Measurements from ENCODE around the gene TBC1D5.
"Not testable (repeated sequence)": the region's sequence is repeated elsewhere in the genome, so short reads cannot be mapped to it uniquely, and the experiment has no call there.

Gene TBC1D5

DNA sequence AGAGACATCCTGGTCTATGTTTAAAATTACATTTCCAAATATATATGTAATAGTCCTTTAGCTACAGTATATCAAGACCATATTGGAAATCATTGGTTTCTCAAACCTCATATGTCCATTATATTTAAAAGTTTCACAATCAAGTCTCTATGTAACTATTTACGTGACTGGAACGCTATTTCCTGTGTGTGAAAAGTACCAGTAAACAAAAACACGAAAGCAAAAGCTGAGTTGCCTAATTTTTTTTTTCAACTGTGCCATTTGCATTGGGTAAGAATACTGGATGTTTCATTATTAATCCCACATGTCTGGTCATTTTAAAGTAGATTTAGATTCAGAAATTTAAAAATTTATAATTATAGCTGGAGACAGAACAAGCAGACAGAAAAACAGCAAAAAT lies 381.4 kb downstream of the TBC1D5 start:
- H3K4me1 ChIP-seq (ENCODE audit: control insufficient read depth, insufficient read depth, low read length) = no peaks in the 10 kb centered on the region

DNA sequence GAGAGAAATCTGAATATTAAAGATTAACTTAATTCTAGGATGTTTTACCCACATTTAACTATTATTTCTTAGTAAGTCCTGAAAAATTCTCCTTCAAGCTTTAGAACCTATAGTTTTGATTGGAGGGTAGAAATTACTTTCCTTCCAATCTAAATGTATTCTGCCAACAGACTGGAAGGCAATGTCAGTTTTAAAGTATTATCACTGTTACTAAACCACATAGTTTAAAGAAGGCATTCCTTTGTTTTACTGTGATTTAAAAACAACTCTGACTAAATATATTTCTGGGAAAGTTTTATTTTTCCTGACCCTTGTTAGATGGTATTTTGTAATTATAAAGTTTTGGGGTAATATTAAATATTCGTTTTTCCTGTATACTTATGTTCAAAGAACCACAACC lies 382.5 kb downstream of the TBC1D5 start:
- Histone ChIP-seq H3K4me3 (ENCODE audit: low read length) (no peak overlapping the region), H3K27ac (ENCODE audit: low read length) (no peak overlapping the region), H3K27me3 (ENCODE audit: control insufficient read depth, insufficient read depth, low read length) (no peaks in the 10 kb centered on the region), H3K4me1 (ENCODE audit: control insufficient read depth, insufficient read depth, low read length) (no peaks in the 10 kb centered on the region), H3K36me3 (ENCODE audit: control insufficient read depth, insufficient read depth, low read length) (no peaks in the 10 kb centered on the region), H3K9me3 (ENCODE audit: control insufficient read depth, insufficient read depth, low read length) (no peaks in the 10 kb centered on the region)
- WGBS (ENCODE audit: insufficient coverage, insufficient read length) = no CpG with 5 or more reads among the region's 1 CpG
- no peak for DNase-seq (ENCODE audit: low read depth, low spot score)

More for the DNA sequence above, 381.4 kb downstream of the TBC1D5 start:
- Histone ChIP-seq H3K27me3 (ENCODE audit: control insufficient read depth, insufficient read depth, low read length) (no peaks in the 10 kb centered on the region), H3K9me3 (ENCODE audit: control insufficient read depth, insufficient read depth, low read length) (no peaks in the 10 kb centered on the region), H3K4me3 (ENCODE audit: low read length) (no peak overlapping the region), H3K36me3 (ENCODE audit: control insufficient read depth, insufficient read depth, low read length) (no peaks in the 10 kb centered on the region), H3K27ac (ENCODE audit: low read length) (no peak overlapping the region)
- WGBS (ENCODE audit: insufficient coverage, insufficient read length) = no CpG with 5 or more reads among the region's 3 CpGs
- no peak for DNase-seq (ENCODE audit: low read depth, low spot score)

DNA sequence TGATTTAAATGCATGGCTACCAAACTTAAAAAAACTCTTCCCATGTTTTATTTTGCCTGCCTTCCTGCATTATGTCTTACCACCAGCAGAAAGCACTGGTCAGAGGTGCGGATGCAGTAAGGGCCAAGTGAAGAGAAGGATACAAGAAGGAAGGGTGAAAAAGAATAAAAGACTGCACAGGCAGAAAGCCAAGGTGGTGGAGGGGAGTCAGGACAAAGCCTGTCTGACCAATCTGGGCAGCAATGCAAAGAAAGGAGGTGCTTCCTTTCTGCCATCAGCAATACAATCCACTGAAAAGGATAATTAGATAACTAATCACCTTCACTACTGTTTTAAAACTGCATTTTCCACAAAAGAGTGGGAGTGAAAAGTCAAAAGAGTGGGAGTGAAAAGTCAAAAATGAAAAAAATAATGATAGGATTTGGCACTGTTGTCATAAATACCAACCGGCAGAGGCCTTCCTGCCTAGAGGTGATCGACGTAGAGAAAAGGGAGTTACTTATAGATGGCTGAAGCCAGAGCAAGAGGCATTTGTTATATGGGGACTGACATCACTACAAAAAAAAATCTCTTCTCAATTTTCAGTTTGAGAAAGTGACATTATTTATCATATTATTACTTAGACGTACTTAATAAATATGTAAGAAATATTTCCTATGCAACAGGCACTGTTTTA lies 385.3 kb downstream of the TBC1D5 start:
- H3K4me3 ChIP-seq (ENCODE audit: low read length) = no peak overlapping the region
- H3K9me3 ChIP-seq (ENCODE audit: control insufficient read depth, insufficient read depth, low read length) = no peaks in the 10 kb centered on the region
- no peak overlapping the region for H3K27ac ChIP-seq (ENCODE audit: low read length)
- no CpG with 5 or more reads among the region's 5 CpGs for WGBS (ENCODE audit: insufficient coverage, insufficient read length)
- H3K27me3 ChIP-seq (ENCODE audit: control insufficient read depth, insufficient read depth, low read length) = no peaks in the 10 kb centered on the region
- DNase-seq (ENCODE audit: low read depth, low spot score) = no peak
- no peaks in the 10 kb centered on the region for H3K36me3 ChIP-seq (ENCODE audit: control insufficient read depth, insufficient read depth, low read length)
- no peaks in the 10 kb centered on the region for H3K4me1 ChIP-seq (ENCODE audit: control insufficient read depth, insufficient read depth, low read length)

DNA sequence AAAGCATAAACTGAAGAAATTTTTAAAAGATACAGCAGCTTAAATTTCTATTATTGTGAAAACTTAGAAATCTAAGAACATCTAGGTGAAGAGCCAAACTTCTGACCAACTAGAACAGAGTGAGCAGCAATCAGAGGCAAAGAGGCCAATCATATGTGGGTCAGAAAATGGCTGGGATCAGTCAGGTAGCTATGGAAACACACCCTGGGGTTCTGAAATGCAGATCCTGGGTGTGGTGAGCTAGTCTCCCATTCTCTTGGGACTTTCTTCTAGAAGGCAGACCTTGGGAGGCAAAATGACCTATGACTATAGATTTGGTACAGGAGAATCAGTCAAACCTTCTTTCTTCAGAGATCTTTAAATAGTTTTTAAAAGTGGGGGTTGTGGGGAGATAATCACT lies 385.8 kb downstream of the TBC1D5 start:
- no peak for DNase-seq (ENCODE audit: low read depth, low spot score)
- Histone ChIP-seq H3K36me3 (ENCODE audit: control insufficient read depth, insufficient read depth, low read length) (no peaks in the 10 kb centered on the region), H3K27me3 (ENCODE audit: control insufficient read depth, insufficient read depth, low read length) (no peaks in the 10 kb centered on the region), H3K4me1 (ENCODE audit: control insufficient read depth, insufficient read depth, low read length) (no peaks in the 10 kb centered on the region), H3K27ac (ENCODE audit: low read length) (no peak overlapping the region), H3K9me3 (ENCODE audit: control insufficient read depth, insufficient read depth, low read length) (no peaks in the 10 kb centered on the region), H3K4me3 (ENCODE audit: low read length) (no peak overlapping the region)

DNA sequence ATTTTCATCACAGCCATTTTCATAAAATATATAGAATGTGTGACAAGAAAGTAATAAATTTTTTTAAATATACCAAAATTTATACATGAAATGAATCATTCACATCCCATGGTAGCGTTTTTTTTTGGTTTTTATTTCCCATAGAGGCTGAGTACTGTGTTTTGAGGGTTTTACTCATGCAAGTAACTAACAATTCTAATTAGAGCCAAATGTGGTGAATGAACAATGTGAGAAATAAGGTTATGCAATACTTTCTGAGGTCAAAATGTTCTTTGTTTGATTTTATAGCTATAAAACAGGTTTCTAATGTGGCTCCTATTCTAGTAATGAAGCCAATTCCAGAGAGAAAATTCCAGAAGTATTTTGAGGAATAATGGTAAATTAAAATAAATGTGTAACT lies 386.8 kb downstream of the TBC1D5 start:
- no CpG with 5 or more reads among the region's 1 CpG for WGBS (ENCODE audit: insufficient coverage, insufficient read length)
- no peak for DNase-seq (ENCODE audit: low read depth, low spot score)

DNA sequence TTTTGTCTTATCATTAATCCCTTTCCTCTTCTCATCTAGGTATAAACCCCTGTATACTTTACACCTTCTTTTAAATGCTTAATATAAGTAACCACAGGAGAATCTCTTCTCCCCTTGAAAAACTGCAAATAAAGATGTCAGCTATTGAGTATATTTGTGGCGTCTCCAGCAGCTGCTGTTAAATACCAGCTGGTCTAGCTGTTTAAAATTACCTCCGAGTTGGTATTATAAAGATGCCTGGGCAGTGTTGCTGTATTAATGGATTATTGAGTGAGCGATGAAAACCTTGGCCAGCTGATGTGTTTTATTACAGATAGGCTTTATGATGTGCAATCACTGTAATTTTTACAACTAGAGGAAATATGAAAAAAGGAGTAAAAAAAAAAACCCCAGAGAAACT lies 388.1 kb downstream of the TBC1D5 start:
- no CpG with 5 or more reads among the region's 3 CpGs for whole genome bisulfite sequencing (ENCODE audit: insufficient coverage, insufficient read length)
- H3K9me3 ChIP-seq (ENCODE audit: control insufficient read depth, insufficient read depth, low read length) = no peaks in the 10 kb centered on the region
- no peak overlapping the region for H3K27ac ChIP-seq (ENCODE audit: low read length)
- H3K4me3 ChIP-seq (ENCODE audit: low read length) = no peak overlapping the region
- H3K4me1 ChIP-seq (ENCODE audit: control insufficient read depth, insufficient read depth, low read length) = no peaks in the 10 kb centered on the region
- DNase-seq (ENCODE audit: low read depth, low spot score) = no peak
- H3K27me3 ChIP-seq (ENCODE audit: control insufficient read depth, insufficient read depth, low read length) = no peaks in the 10 kb centered on the region
- no peaks in the 10 kb centered on the region for H3K36me3 ChIP-seq (ENCODE audit: control insufficient read depth, insufficient read depth, low read length)

More for the DNA sequence above, 386.8 kb downstream of the TBC1D5 start:
- no peak overlapping the region for H3K4me3 ChIP-seq (ENCODE audit: low read length)
- H3K27me3 ChIP-seq (ENCODE audit: control insufficient read depth, insufficient read depth, low read length) = no peaks in the 10 kb centered on the region
- no peaks in the 10 kb centered on the region for H3K9me3 ChIP-seq (ENCODE audit: control insufficient read depth, insufficient read depth, low read length)
- H3K27ac ChIP-seq (ENCODE audit: low read length) = no peak overlapping the region
- H3K36me3 ChIP-seq (ENCODE audit: control insufficient read depth, insufficient read depth, low read length) = no peaks in the 10 kb centered on the region
- no peaks in the 10 kb centered on the region for H3K4me1 ChIP-seq (ENCODE audit: control insufficient read depth, insufficient read depth, low read length)

DNA sequence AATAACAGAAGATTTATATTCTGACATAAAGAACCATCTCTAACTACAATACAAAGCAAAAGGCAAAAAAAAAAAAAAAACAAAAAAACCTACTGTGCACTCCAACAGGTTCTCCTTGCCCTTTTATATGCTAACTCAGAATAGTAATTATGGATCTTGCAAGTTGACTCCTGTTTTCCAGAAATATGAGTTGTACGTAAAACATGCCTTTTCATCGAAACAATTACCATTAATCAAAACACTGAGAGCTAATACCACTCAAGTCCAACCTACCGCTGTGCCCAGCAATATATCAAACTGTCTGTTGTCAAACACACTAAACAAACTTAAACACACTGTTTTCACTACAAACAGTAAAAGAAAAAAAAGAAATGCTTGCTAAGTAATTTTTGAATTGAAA lies 389.8 kb downstream of the TBC1D5 start:
- DNase-seq (ENCODE audit: low read depth, low spot score) = no peak
- H3K27ac ChIP-seq (ENCODE audit: low read length) = no peak overlapping the region
- no peak overlapping the region for H3K4me3 ChIP-seq (ENCODE audit: low read length)
- no peaks in the 10 kb centered on the region for H3K36me3 ChIP-seq (ENCODE audit: control insufficient read depth, insufficient read depth, low read length)
- no peaks in the 10 kb centered on the region for H3K9me3 ChIP-seq (ENCODE audit: control insufficient read depth, insufficient read depth, low read length)
- no peaks in the 10 kb centered on the region for H3K27me3 ChIP-seq (ENCODE audit: control insufficient read depth, insufficient read depth, low read length)
- no peaks in the 10 kb centered on the region for H3K4me1 ChIP-seq (ENCODE audit: control insufficient read depth, insufficient read depth, low read length)
- no CpG with 5 or more reads among the region's 3 CpGs for WGBS (ENCODE audit: insufficient coverage, insufficient read length)

DNA sequence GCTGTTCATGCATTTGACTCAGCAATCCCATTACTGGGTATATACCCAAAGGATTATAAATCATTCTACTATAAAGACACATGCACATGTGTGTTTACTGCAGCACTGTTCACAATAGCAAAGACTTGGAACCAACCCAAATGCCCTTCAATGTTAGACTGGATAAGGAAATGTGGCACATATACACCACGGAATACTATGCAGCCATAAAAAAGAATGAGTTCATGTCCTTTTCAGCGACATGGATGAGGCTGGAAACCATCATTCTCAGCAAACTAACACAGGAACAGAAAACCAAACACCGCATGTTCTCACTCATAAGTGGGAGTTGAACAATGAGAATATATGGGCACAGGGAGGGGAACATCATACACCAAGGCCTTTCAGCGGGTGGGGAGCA lies 391.2 kb downstream of the TBC1D5 start:
- H3K4me1 ChIP-seq (ENCODE audit: control insufficient read depth, insufficient read depth, low read length) = not testable (repeated sequence)

DNA sequence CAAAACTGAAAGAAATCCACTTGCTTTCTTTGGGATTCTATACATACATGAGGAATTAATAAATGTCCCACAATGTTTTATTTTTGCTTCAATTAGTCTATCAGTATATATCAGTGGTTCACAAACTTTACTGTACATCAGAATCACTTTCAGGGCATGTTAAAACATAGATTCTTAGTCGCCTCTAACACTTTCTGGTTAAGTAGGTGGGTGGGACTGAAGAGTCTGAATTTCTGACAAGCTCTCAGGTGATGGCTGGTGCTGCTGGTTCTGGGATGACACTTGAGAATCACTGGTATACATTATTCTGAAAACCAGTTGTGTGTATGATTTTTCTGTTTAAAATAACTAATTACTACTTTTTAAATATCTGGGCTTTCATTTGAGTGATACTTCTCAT lies 393.3 kb downstream of the TBC1D5 start:
- Histone ChIP-seq H3K9me3 (ENCODE audit: control insufficient read depth, insufficient read depth, low read length) (no peaks in the 10 kb centered on the region), H3K36me3 (ENCODE audit: control insufficient read depth, insufficient read depth, low read length) (no peaks in the 10 kb centered on the region), H3K4me3 (ENCODE audit: low read length) (no peak overlapping the region), H3K27me3 (ENCODE audit: control insufficient read depth, insufficient read depth, low read length) (no peaks in the 10 kb centered on the region), H3K27ac (ENCODE audit: low read length) (no peak overlapping the region), H3K4me1 (ENCODE audit: control insufficient read depth, insufficient read depth, low read length) (no peaks in the 10 kb centered on the region)
- no CpG with 5 or more reads among the region's 1 CpG for WGBS (ENCODE audit: insufficient coverage, insufficient read length)
- no peak for DNase-seq (ENCODE audit: low read depth, low spot score)

More for the DNA sequence above, 391.2 kb downstream of the TBC1D5 start:
- not testable (repeated sequence) for DNase-seq (ENCODE audit: low read depth, low spot score); H3K27me3 ChIP-seq (ENCODE audit: control insufficient read depth, insufficient read depth, low read length); H3K4me3 ChIP-seq (ENCODE audit: low read length); H3K36me3 ChIP-seq (ENCODE audit: control insufficient read depth, insufficient read depth, low read length); H3K27ac ChIP-seq (ENCODE audit: low read length); H3K9me3 ChIP-seq (ENCODE audit: control insufficient read depth, insufficient read depth, low read length)
- no CpG with 5 or more reads among the region's 4 CpGs for WGBS (ENCODE audit: insufficient coverage, insufficient read length)

DNA sequence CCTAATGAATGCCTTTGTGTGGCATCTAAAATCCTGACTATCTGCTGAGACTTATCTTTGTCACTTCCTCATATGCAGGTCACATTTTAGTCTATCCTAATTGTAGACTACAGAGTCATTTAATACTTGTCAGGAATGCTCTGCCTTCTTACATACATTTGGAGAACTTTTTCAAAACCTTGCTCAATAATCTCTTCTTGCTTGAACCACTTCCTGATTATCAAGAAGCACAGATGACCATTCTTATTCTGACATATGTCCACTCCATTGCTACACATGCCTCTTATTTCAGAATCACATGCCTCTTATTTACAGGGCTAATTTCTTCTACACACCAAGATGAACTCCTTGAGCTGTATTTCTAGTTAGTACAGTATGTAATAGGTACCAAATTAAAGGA lies 400.3 kb downstream of the TBC1D5 start:
- no peak for DNase-seq (ENCODE audit: low read depth, low spot score)
- Histone ChIP-seq H3K9me3 (ENCODE audit: control insufficient read depth, insufficient read depth, low read length) (no peaks in the 10 kb centered on the region), H3K36me3 (ENCODE audit: control insufficient read depth, insufficient read depth, low read length) (no peaks in the 10 kb centered on the region), H3K4me1 (ENCODE audit: control insufficient read depth, insufficient read depth, low read length) (no peaks in the 10 kb centered on the region), H3K27ac (ENCODE audit: low read length) (no peak overlapping the region), H3K27me3 (ENCODE audit: control insufficient read depth, insufficient read depth, low read length) (no peaks in the 10 kb centered on the region), H3K4me3 (ENCODE audit: low read length) (no peak overlapping the region)

DNA sequence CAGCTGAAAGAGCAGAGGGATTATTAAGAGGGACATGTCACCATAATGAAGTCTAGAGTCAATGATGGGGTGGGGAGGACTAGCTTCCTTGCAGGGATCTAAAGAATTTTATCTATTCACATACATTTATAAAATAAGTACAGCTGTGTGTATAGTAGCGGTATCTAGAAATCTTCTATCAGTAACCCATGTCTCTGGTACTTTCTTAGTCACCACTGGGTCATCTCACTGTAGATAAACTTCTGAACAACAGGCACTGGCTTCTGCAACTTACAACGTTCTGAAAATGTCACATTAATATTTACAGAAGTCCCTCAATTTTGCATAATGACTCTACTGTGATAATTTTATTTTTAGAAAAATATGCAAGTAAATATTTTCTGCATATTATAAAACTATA lies 401.7 kb downstream of the TBC1D5 start:
- DNase-seq (ENCODE audit: low read depth, low spot score) = no peak
- H3K27me3 ChIP-seq (ENCODE audit: control insufficient read depth, insufficient read depth, low read length) = no peaks in the 10 kb centered on the region
- no peaks in the 10 kb centered on the region for H3K9me3 ChIP-seq (ENCODE audit: control insufficient read depth, insufficient read depth, low read length)
- H3K27ac ChIP-seq (ENCODE audit: low read length) = no peak overlapping the region
- no peaks in the 10 kb centered on the region for H3K4me1 ChIP-seq (ENCODE audit: control insufficient read depth, insufficient read depth, low read length)
- no peaks in the 10 kb centered on the region for H3K36me3 ChIP-seq (ENCODE audit: control insufficient read depth, insufficient read depth, low read length)
- no peak overlapping the region for H3K4me3 ChIP-seq (ENCODE audit: low read length)
- no CpG with 5 or more reads among the region's 2 CpGs for WGBS (ENCODE audit: insufficient coverage, insufficient read length)

Data from iPS DF 6.9 (cell line).